Activated CD4-positive, alpha-beta T cell treated with anti-CD3 and anti-CD28 coated beads, Interleukin-2, amount 50 U/mL, for 48 hours (primary cell): ENCODE data around the gene CNTFR.

ENCODE experiments used
- DNase-seq, 2 experiments: peaks; one replicate each; pipeline ENCODE4 v3.0.0-alpha.2; 2020

CNTFR gene

DNA sequence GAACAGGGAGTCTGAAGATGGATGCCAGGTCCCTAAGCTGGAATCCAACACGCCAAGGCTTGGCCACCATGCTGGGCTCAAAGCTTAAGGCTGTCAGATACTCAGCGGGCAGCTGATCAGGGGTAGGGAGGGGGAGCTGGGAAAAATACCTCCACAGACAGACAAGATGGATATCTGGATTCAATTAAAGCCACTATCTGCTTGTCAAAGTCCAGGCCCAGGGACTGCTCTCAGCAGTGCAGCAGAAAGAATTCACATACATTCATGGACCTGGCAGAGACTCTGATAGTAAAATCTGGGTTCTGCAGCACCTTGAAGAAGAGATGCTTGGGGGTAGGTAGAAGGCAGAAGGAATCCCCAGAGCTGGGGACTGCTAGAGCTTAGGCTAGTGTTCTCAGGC is 25.6 kb upstream of the CNTFR start:
- DNase-seq: no peak

- peak; percentile 70 to 78 for DNase-seq
Observed at GRCh38 chr9:34612788-34613390, 23.4 kb upstream of the CNTFR start.

DNA sequence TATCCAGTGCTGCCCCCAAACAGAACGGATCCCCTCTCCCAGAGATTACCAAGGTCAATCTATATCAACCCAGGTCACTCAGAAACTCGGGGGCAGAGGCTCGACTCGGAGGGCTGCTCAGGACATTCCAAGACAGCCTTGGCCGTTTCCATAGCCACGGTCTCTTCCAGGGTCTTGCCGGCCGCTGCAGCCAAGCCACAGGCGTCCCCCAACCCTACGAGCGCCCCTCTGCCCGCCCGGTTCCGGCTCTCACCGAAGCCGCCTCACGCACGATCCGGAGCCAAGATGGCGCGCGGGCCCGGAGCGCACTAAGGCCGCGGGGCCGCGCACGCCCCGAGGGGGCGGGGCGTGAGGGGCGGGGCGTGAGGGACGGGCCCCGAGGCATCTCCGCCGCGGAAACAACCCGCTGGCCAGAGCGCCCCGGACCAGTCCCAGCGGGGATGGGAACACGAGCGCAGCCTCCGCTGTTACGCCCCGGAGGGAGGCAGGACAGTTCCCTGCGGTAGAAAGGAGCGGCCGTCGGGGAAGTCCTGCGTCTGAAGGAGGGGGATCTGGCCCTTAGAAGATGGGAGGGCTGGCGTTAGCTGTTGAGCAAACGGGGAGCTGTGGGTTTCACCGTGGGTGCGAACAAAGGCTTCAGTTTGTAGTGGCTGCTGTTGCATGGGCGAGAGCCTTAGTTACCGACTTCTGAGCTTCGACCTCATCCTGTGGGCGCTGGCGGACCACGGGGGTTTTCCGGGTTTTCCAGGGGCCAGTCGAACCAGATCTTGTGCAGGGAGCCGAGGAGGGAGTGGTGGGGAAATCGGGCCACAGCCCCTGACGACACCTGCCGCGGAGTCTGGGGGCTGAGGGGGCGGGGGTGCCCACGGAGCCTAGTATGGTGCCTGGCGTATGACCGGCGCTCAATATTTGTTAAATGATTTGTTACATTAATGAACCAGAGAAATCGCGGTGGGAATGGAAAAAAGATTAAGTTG is 22.6 kb upstream of the CNTFR start, which contains the start of gene RPP25L:
Gene RPP25L, minus strand, starts transcription at position 287 of the 977 bp plus-strand sequence. CDS start 801 bp downstream, outside the sequence.
- DNase-seq: peak; percentile 80 to 81

GRCh38 chr9:34611251-34611810 is 21.8 kb upstream of the CNTFR start:
- no peak for DNase-seq

GRCh38 chr9:34610434-34611206 is 21.1 kb upstream of the CNTFR start:
- no peak for DNase-seq

GRCh38 chr9:34607331-34607730 is 17.8 kb upstream of the CNTFR start:
- DNase-seq: no peak

GRCh38 chr9:34606905-34607304 is 17.4 kb upstream of the CNTFR start:
- no peak for DNase-seq

DNA sequence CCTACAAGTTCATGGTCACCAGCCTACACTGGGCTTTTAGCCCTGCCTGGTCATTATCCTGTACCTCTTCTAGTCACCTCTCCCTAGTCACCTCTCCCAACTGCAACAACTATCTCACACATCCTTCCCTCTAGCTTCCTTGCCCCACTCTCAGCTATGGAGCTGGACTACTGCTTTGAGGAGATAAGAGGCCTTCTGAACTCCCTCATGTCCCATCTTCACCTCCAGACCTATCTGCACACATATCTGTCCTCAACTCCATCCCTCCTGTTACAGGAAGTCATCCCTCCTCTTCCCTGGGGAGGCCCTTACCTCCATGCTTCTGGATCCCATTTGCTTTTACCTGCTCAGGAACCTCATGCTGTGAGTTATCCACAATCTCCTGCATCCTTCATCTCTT is 16.7 kb upstream of the CNTFR start:
- DNase-seq: no peak

DNA sequence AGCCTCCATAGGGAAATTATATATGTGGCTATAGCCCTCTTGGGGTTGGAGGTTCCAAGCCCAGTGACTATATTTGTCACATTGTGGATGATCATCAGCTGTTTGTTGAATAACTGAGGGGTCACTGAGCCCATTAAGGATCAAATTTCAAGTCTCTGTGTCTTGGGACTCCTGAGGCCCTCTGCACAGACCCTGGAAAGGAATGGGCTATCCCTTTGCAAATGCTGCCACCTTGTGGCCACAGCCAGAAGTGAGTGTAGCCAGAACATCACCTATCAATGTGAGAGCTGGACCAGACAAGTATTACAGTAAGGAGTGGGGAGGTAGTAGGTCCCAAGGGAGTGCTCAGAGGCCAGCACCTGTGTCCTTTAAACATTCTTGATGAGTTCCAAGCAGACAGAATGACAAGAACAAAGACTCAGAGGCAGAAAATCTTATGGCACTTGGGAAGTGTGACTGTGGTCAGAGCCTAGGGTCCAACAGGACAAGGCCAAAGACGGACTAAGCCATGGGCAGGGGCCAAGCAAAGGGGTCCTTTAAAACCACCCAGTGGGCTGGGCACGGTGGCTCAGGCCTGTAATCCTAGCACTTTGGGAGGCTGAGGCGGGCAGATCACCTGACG is 14.2 kb upstream of the CNTFR start:
- DNase-seq: peak; percentile 85 to 87

DNA sequence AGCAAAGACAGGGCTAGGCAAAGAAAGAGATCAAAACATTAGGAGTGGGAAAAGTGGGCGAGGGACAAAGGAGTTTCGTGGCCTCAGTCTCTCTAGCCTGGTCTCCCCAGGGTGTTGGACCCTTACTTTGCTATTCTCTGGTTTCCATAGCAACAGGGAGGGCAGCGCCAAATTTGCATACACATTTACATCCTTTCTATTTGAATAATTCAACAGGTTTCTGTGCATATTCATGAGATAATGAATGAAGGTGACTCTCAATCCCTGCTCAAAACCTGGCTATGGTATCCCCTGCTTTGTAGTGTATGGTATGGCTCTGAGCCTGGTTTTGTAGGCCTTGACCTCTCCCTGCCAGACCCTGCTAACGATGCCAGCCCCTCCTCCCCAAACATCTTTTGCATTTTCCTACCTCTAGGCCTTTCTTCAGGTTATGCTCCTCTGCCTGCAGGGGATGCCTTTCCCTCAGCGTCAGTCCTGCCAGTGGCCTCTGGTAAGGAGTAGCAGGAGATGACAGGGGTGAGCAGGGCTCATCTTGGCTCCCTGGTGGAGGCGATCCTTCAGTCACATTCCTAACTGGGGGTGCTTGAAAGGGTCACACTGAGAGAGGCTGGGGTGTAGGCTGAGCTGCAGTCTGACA is 12.5 kb upstream of the CNTFR start:
- DNase-seq: no peak

GRCh38 chr9:34600908-34601307 is 11.4 kb upstream of the CNTFR start:
- DNase-seq: no peak

DNA sequence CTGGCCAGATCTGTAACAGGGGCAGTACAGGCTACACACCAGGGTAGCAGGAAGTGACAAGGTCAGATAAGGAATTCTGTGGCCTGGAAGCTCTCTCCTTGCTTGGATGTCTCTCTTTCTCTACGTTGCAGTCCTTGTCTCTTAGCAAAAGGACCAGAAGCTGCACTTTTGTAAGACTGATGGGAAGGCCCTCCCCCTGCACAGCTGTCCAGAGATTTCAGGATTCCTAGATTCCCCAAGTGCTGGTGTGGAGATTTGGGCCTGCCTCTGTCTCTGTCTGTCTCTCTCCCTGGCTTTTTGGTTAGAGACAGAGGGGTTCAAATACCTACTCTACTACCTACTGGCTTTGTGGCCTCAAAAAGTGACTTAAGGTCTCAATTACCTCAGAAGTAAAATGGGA is 10.0 kb upstream of the CNTFR start:
- no peak for DNase-seq

- DNase-seq: no peak
Observed at GRCh38 chr9:34594177-34594576, 4.7 kb upstream of the CNTFR start.

- DNase-seq: no peak
Observed at GRCh38 chr9:34592895-34593601, 3.5 kb upstream of the CNTFR start.

GRCh38 chr9:34591917-34592866 is 2.7 kb upstream of the CNTFR start:
- DNase-seq: no peak

DNA sequence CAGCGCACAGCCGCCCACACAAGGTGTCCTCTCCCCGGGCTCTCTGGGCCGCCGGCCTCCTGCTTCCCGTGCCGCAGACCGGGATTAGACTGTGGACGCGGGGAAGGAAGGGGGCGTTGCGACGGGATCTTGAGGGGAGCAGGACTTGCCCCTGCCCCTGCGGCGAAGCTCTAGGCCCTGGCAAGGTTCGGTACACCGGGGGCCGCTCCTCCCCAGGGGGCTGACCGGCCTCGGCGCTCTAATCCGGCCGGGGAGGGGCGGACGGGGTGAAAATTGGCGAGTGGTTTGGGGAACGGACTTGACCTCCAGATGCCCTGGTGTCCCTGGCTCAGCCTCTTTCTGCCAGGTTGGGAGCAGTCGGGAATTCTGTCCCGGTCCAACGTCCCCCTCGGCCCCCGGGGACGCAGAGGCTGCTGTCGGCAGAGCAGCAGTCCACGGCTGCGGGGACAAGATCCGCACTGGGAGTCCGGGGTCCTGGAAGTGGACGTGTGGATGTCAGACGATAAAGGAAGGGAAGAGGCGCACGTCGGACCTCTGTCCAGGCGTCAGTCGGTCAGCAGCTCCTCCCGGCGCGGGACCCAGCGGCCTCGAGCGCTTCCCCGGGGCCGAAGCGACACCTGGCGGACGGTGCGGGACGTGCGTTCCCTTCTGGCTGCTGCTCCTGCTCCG is 1.9 kb upstream of the CNTFR start:
- peak; percentile 84 to 88 for DNase-seq

GRCh38 chr9:34590381-34591247 is 1.1 kb upstream of the CNTFR start:
- peak; percentile 28 to 30 for DNase-seq
